ENCODE data around the gene FAT2. TPM values are rescaled to one million over a fixed set of nuclear protein-coding genes. Genes with fewer than 3 reads are reported as not detected.

Gene FAT2
- total RNA-seq, 4 donors from 2014 or later = not detected

DNA sequence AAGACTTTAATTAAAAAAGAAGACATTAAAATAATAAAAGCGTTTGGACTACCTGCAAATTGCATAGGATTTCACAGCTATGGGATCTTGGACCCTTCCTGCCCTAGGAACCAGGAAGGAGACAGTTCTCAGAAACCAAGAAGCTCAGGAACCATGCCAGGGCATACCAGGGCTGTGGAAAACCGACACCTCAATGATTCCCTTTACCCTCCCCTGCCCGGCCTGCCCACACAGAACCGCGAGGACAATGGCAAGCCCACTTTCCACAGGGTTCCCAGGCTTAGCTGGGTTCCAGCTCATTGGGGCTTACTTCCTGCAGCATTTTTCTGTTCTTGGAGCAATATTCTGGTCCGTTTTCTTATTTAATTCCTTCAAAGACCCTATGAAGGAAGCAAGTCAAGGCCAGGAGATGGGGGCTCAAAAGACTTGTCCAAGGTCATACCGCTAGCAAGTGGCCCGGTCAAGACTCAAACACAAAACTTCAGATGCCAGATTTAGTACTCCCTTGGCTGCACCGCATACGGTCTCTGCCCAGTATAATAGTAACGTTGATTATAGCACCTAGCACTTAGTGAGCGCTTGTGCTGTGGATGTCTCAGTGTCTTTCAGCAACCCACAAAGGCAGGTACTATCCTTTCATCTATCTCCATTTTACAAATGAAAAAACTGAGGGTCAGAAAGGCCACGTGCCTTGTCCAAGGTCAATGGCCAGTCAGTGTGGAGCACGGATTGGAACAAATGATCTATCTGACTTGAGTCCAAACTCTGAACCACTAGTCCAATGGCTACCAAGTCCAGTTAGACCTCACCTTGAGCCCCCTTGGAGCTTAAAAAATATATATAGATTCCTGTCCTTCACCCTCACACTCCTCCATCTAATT is 6.8 kb downstream of the FAT2 start:
- H3K4me3 ChIP-seq = no peak overlapping the region
- H3K36me3 ChIP-seq = no peaks in the 10 kb centered on the region
- H3K9me3 ChIP-seq = no peaks in the 10 kb centered on the region
- no peak for TF ChIP-seq POLR2AphosphoS5 (IDR thresholded peaks at IDR 0.05)
- TF ChIP-seq, protein P1, sequence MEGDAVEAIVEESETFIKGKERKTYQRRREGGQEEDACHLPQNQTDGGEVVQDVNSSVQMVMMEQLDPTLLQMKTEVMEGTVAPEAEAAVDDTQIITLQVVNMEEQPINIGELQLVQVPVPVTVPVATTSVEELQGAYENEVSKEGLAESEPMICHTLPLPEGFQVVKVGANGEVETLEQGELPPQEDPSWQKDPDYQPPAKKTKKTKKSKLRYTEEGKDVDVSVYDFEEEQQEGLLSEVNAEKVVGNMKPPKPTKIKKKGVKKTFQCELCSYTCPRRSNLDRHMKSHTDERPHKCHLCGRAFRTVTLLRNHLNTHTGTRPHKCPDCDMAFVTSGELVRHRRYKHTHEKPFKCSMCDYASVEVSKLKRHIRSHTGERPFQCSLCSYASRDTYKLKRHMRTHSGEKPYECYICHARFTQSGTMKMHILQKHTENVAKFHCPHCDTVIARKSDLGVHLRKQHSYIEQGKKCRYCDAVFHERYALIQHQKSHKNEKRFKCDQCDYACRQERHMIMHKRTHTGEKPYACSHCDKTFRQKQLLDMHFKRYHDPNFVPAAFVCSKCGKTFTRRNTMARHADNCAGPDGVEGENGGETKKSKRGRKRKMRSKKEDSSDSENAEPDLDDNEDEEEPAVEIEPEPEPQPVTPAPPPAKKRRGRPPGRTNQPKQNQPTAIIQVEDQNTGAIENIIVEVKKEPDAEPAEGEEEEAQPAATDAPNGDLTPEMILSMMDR (IDR thresholded peaks at IDR 0.05) = no peak
- TF ChIP-seq EP300 (IDR thresholded peaks at IDR 0.05; ENCODE audit: low read depth) = no peak
- no peak for TF ChIP-seq POLR2A (IDR thresholded peaks at IDR 0.05)
- in situ Hi-C loops (cut with MboI; ENCODE audit: low pct_ligation_motif_present in 1 of 4, low pct_unique_long_range_greater_than_20kb in 1 of 4, low sequenced_read_pairs in 3 of 4) = no loop called here
- no peak for DNase-seq
- 46 to 82% methylated on average over 2 to 14 of the region's 14 CpGs for WGBS, 2 donors (ENCODE audit: low coverage in 1 of 2)
- intact Hi-C loops (cut with DNase I; ENCODE audit: low total_unique reads) = no loop called here
- H3K27ac ChIP-seq = no peak overlapping the region
- no peaks in the 10 kb centered on the region for H3K4me1 ChIP-seq
- H3K27me3 ChIP-seq = no peaks in the 10 kb centered on the region

GRCh38 chr5:151581812-151582583 is 9.1 kb downstream of the FAT2 start:
- no peaks in the 10 kb centered on the region for H3K27me3 ChIP-seq
- no peak overlapping the region for H3K4me3 ChIP-seq
- no peak overlapping the region for H3K27ac ChIP-seq
- TF ChIP-seq POLR2AphosphoS5 (IDR thresholded peaks at IDR 0.05) = no peak
- no peak for TF ChIP-seq POLR2A (IDR thresholded peaks at IDR 0.05)
- no peak for DNase-seq
- H3K9me3 ChIP-seq = no peaks in the 10 kb centered on the region
- in situ Hi-C loops (cut with MboI; ENCODE audit: low pct_ligation_motif_present in 1 of 4, low pct_unique_long_range_greater_than_20kb in 1 of 4, low sequenced_read_pairs in 3 of 4) = no loop called here
- H3K4me1 ChIP-seq = no peaks in the 10 kb centered on the region
- H3K36me3 ChIP-seq = no peaks in the 10 kb centered on the region
- intact Hi-C loops (cut with DNase I; ENCODE audit: low total_unique reads) = no loop called here
- WGBS, 2 donors (ENCODE audit: low coverage in 1 of 2) = 69% methylated on average over 6 of the region's 6 CpGs; no CpG with 5 or more reads in 1 of the 2 donors

GRCh38 chr5:151581347-151581746 is 9.8 kb downstream of the FAT2 start:
- Histone ChIP-seq H3K36me3 (no peaks in the 10 kb centered on the region), H3K4me1 (no peaks in the 10 kb centered on the region), H3K9me3 (no peaks in the 10 kb centered on the region), H3K4me3 (no peak overlapping the region), H3K27me3 (no peaks in the 10 kb centered on the region), H3K27ac (no peak overlapping the region)
- DNase-seq = no peak
- 71 to 100% methylated on average over 1 to 4 of the region's 4 CpGs for WGBS, 2 donors (ENCODE audit: low coverage in 1 of 2)
- in situ Hi-C loops (cut with MboI; ENCODE audit: low pct_ligation_motif_present in 1 of 4, low pct_unique_long_range_greater_than_20kb in 1 of 4, low sequenced_read_pairs in 3 of 4) (no loop called here), intact Hi-C loops (cut with DNase I; ENCODE audit: low total_unique reads) (no loop called here)
- TF ChIP-seq, protein P1 (IDR thresholded peaks at IDR 0.05) = no peak
- TF ChIP-seq POLR2A (IDR thresholded peaks at IDR 0.05) (no peak), POLR2AphosphoS5 (IDR thresholded peaks at IDR 0.05) (no peak), EP300 (IDR thresholded peaks at IDR 0.05; ENCODE audit: low read depth) (no peak)

GRCh38 chr5:151580858-151581257 is 10.3 kb downstream of the FAT2 start:
- Histone ChIP-seq H3K4me3 (no peak overlapping the region), H3K36me3 (no peaks in the 10 kb centered on the region), H3K9me3 (no peaks in the 10 kb centered on the region), H3K27me3 (no peaks in the 10 kb centered on the region), H3K27ac (no peak overlapping the region), H3K4me1 (no peaks in the 10 kb centered on the region)
- DNase-seq = no peak
- 50 to 77% methylated on average over 2 to 6 of the region's 6 CpGs for WGBS, 2 donors (ENCODE audit: low coverage in 1 of 2)
- in situ Hi-C loops (cut with MboI; ENCODE audit: low pct_ligation_motif_present in 1 of 4, low pct_unique_long_range_greater_than_20kb in 1 of 4, low sequenced_read_pairs in 3 of 4) (no loop called here), intact Hi-C loops (cut with DNase I; ENCODE audit: low total_unique reads) (no loop called here)
- TF ChIP-seq POLR2AphosphoS5 (IDR thresholded peaks at IDR 0.05) (no peak), POLR2A (IDR thresholded peaks at IDR 0.05) (no peak), EP300 (IDR thresholded peaks at IDR 0.05; ENCODE audit: low read depth) (no peak)
- TF ChIP-seq, protein P1 (IDR thresholded peaks at IDR 0.05) = no peak
